IMR-90 (cell line): ENCODE results near the gene KRT77. TPM values are rescaled to one million over a fixed set of nuclear protein-coding genes. Genes with fewer than 3 reads are reported as not detected.

ENCODE experiments used
- ATAC-seq: fragments of 200-7000 bp; cut with Tn5 transposase; 2 replicates; pipeline ENCODE4 v1.9.1; 2020; ENCODE audit warnings: low read depth, mild to moderate bottlenecking, moderate library complexity
- BruUV-seq: library from RNA; stranded (reverse); fragments of 400-500 nt; replicated peaks from 2 replicates; lab custom pipeline; 2021; lab: Mats Ljungman, UMichigan
- CTCF ChIA-PET: fragments of 300-600 bp; formaldehyde crosslinking; extraction: SDS; loops from one replicate; lab custom pipeline; 2021; ENCODE audit warnings: antibody characterized with exemption; lab: Yijun Ruan, JAX
- POLR2A ChIA-PET: fragments of 300-600 bp; sonication (Branson Sonifier 250); formaldehyde crosslinking; loops from one replicate; lab custom pipeline; 2022; ENCODE audit warnings: antibody characterized with exemption; ENCODE audit not compliant: unreplicated experiment; lab: Charles Lee
- DNase-seq: peaks from one replicate; pipeline ENCODE4 v3.0.0; 2013
- H2AFZ ChIP-seq: replicated peaks from 2 replicates; pipeline ENCODE3; 2013; ENCODE audit warnings: low read length, mild to moderate bottlenecking; ENCODE audit not compliant: poor library complexity
- H2AK5ac ChIP-seq: 2 replicates; pipeline ENCODE4 v1.6.1; 2013; ENCODE audit warnings: low read depth, low read length, inconsistent platforms
- H2AK9ac ChIP-seq: replicated peaks from 2 replicates; pipeline ENCODE3; 2013; ENCODE audit warnings: mild to moderate bottlenecking, low read depth, low read length, moderate library complexity; ENCODE audit not compliant: poor library complexity
- H2BK120ac ChIP-seq: 2 replicates; pipeline ENCODE4 v1.6.1; 2013; ENCODE audit warnings: low read depth, low read length, inconsistent platforms
- H2BK15ac ChIP-seq: 3 replicates; pipeline ENCODE4 v1.6.1; 2013; ENCODE audit warnings: low read depth, low read length, inconsistent platforms
- H2BK20ac ChIP-seq: 2 replicates; pipeline ENCODE4 v1.6.1; 2013; ENCODE audit warnings: low read depth, mild to moderate bottlenecking, inconsistent platforms, low read length, moderate library complexity
- H2BK5ac ChIP-seq: 2 replicates; pipeline ENCODE4 v1.6.1; 2013; ENCODE audit warnings: mild to moderate bottlenecking, low read depth, low read length, inconsistent platforms; ENCODE audit not compliant: poor library complexity, severe bottlenecking
- H3K14ac ChIP-seq: replicated peaks from 2 replicates; pipeline ENCODE4 v1.6.1; 2013; ENCODE audit warnings: low read depth, low read length, inconsistent platforms
- H3K18ac ChIP-seq: 2 replicates; pipeline ENCODE4 v1.6.1; 2013; ENCODE audit warnings: low read depth, low read length, control low read depth
- H3K23ac ChIP-seq: 2 replicates; pipeline ENCODE4 v1.6.1; 2013; ENCODE audit warnings: low read depth, low read length, inconsistent platforms
- H3K27ac ChIP-seq: 2 replicates; pipeline ENCODE4 v1.5.1; 2013; ENCODE audit warnings: mild to moderate bottlenecking, control low read depth, low read length; ENCODE audit not compliant: insufficient read depth
- H3K27me3 ChIP-seq: 2 replicates; pipeline ENCODE4 v1.6.1; 2013; ENCODE audit warnings: low read length; ENCODE audit not compliant: control insufficient read depth, insufficient read depth
- H3K36me3 ChIP-seq: 2 replicates; pipeline ENCODE4 v1.6.1; 2013; ENCODE audit warnings: low read length, mixed read lengths; ENCODE audit not compliant: control insufficient read depth, insufficient read depth
- H3K4ac ChIP-seq: 2 replicates; pipeline ENCODE4 v1.6.1; 2013; ENCODE audit warnings: low read depth, low read length, inconsistent platforms
- H3K4me1 ChIP-seq: 2 replicates; pipeline ENCODE4 v1.6.1; 2013; ENCODE audit warnings: low read length, mixed read lengths; ENCODE audit not compliant: control insufficient read depth, insufficient read depth
- H3K4me2 ChIP-seq: 2 replicates; pipeline ENCODE4 v1.6.1; 2013; ENCODE audit warnings: low read depth, mild to moderate bottlenecking, control low read depth, low read length, moderate library complexity
- H3K4me3 ChIP-seq: 2 replicates; pipeline ENCODE4 v1.5.1; 2013; ENCODE audit warnings: low read depth, mild to moderate bottlenecking, control low read depth, low read length, moderate library complexity; ENCODE audit not compliant: insufficient read depth
- H3K56ac ChIP-seq: 2 replicates; pipeline ENCODE4 v1.6.1; 2013; ENCODE audit warnings: low read length, inconsistent platforms; ENCODE audit not compliant: insufficient read depth; ENCODE audit errors: extremely low read depth
- H3K79me1 ChIP-seq, 2 experiments: 2 replicates each; pipeline ENCODE4 v1.6.1; 2013; ENCODE audit warnings: low read length in 2 of 2, inconsistent platforms in 1 of 2, low read depth in 1 of 2
- H3K9ac ChIP-seq: 2 replicates; pipeline ENCODE4 v1.6.1; 2013; ENCODE audit warnings: low read depth, low read length, control low read depth
- H3K9me1 ChIP-seq: 2 replicates; pipeline ENCODE4 v1.6.1; 2013; ENCODE audit warnings: low read length, inconsistent platforms; ENCODE audit not compliant: insufficient read depth
- H3K9me3 ChIP-seq: 2 replicates; pipeline ENCODE4 v1.6.1; 2013; ENCODE audit warnings: low read length; ENCODE audit not compliant: control insufficient read depth, insufficient read depth
- H4K20me1 ChIP-seq: 2 replicates; pipeline ENCODE4 v1.6.1; 2013; ENCODE audit warnings: low read length, inconsistent platforms; ENCODE audit not compliant: insufficient read depth
- H4K5ac ChIP-seq: 2 replicates; pipeline ENCODE4 v1.6.1; 2013; ENCODE audit warnings: mild to moderate bottlenecking, low read depth, low read length, control low read depth
- H4K8ac ChIP-seq, 2 experiments: 2 replicates each; pipeline ENCODE4 v1.6.1; 2013; ENCODE audit warnings: low read depth in 2 of 2, low read length in 2 of 2, control low read depth in 1 of 2, inconsistent platforms in 1 of 2
- H4K91ac ChIP-seq: 2 replicates; pipeline ENCODE4 v1.6.1; 2013; ENCODE audit warnings: low read depth, low read length, inconsistent platforms; ENCODE audit not compliant: insufficient read depth
- BHLHE40 ChIP-seq: fragments of 150-350 bp; IDR thresholded peaks from 2 replicates; pipeline ENCODE4 v1.6.1; 2016; ENCODE audit warnings: mild to moderate bottlenecking, low read depth, low read length
- CEBPB ChIP-seq: IDR thresholded peaks from 2 replicates; pipeline ENCODE4 v1.6.1; 2012; ENCODE audit warnings: low read depth, low read length, improper control_type of control experiment
- CHD1 ChIP-seq: IDR thresholded peaks from 2 replicates; pipeline ENCODE4 v1.6.1; 2012; ENCODE audit warnings: low read depth, low read length, improper control_type of control experiment
- CTCF ChIP-seq: conservative IDR thresholded peaks from 2 replicates; pipeline ENCODE4 v1.5.1; 2012; ENCODE audit warnings: mild to moderate bottlenecking, low read depth, low read length, improper control_type of control experiment
- ELK1 ChIP-seq: fragments of 150-350 bp; IDR thresholded peaks from 2 replicates; pipeline ENCODE4 v1.6.1; 2016; ENCODE audit warnings: low read depth, mild to moderate bottlenecking, low read length, moderate library complexity, borderline replicate concordance
- FOS ChIP-seq: fragments of 150-350 bp; IDR thresholded peaks from 2 replicates; pipeline ENCODE4 v1.6.1; 2016; ENCODE audit warnings: low read depth, low read length
- MAFK ChIP-seq: IDR thresholded peaks from 2 replicates; pipeline ENCODE4 v1.6.1; 2012; ENCODE audit warnings: low read depth, low read length, improper control_type of control experiment
- MAZ ChIP-seq: IDR thresholded peaks from 2 replicates; pipeline ENCODE4 v1.6.1; 2012; ENCODE audit warnings: low read depth, mild to moderate bottlenecking, low read length, improper control_type of control experiment, moderate library complexity, borderline replicate concordance
- MXI1 ChIP-seq: IDR thresholded peaks from 2 replicates; pipeline ENCODE4 v1.6.1; 2012; ENCODE audit warnings: low read depth, mild to moderate bottlenecking, low read length, moderate library complexity, borderline replicate concordance
- NFE2L2 ChIP-seq: fragments of 150-350 bp; IDR thresholded peaks from 2 replicates; pipeline ENCODE4 v1.6.1; 2016; ENCODE audit warnings: low read depth, mild to moderate bottlenecking, low read length
- POLR2A ChIP-seq: IDR thresholded peaks from 2 replicates; pipeline ENCODE4 v1.6.1; 2012; ENCODE audit warnings: mild to moderate bottlenecking, low read depth, low read length
- RAD21 ChIP-seq: IDR thresholded peaks from 2 replicates; pipeline ENCODE4 v1.6.1; 2012; ENCODE audit warnings: low read length, improper control_type of control experiment
- RCOR1 ChIP-seq: IDR thresholded peaks from 2 replicates; pipeline ENCODE4 v1.6.1; 2012; ENCODE audit warnings: mild to moderate bottlenecking, low read length, improper control_type of control experiment; ENCODE audit not compliant: insufficient replicate concordance
- RFX5 ChIP-seq: IDR thresholded peaks from 2 replicates; pipeline ENCODE4 v1.8.0; 2012; ENCODE audit warnings: low read depth, mild to moderate bottlenecking, low read length, moderate library complexity
- SMC3 ChIP-seq: fragments of 150-350 bp; IDR thresholded peaks from 2 replicates; pipeline ENCODE4 v1.6.1; 2016; ENCODE audit warnings: low read depth, mild to moderate bottlenecking, antibody characterized with exemption, low read length, moderate library complexity
- USF2 ChIP-seq: fragments of 150-350 bp; IDR thresholded peaks from 2 replicates; pipeline ENCODE4 v1.6.1; 2017; ENCODE audit warnings: mild to moderate bottlenecking, antibody characterized with exemption, low read length, low read depth
- WGBS, 2 experiments: methylation state at CpG; one replicate each; pipeline versions ENCODE4 v1.1.5 to v1.1.7; 2013; ENCODE audit warnings: missing lambda C conversion rate in 2 of 2; ENCODE audit not compliant: insufficient read length in 1 of 2; ENCODE audit errors: extremely low coverage in 2 of 2; 5-methylcytosine and 5-hydroxymethylcytosine counted together
- dilution Hi-C: fragments of 300-500 bp; cut with HindIII; formaldehyde crosslinking; loops from one replicate; pipeline ENCODE4 v1.14.3; 2018; ENCODE audit warnings: low sequenced_read_pairs; ENCODE audit not compliant: unreplicated experiment
- in situ Hi-C: fragments of 300-500 bp; cut with MboI; formaldehyde crosslinking; loops from 3 replicates; pipeline ENCODE4 v1.14.3; 2019; ENCODE audit warnings: low sequenced_read_pairs, inconsistent platforms, mixed read lengths
- intact Hi-C: fragments of 100-400 bp; cut with micrococcal nuclease; formaldehyde crosslinking; loops from 2 replicates; pipeline ENCODE4 v1.10.0; 2022
- polyA plus RNA-seq, 3 experiments: library from polyadenylated mRNA; depleted of rRNA; stranded (reverse); fragments of >200 nt; gene quantifications; 2 replicates each; pipeline ENCODE4 v1.2.3, GENCODE V29; 2012; ENCODE audit warnings: low replicate concordance in 1 of 3
- total RNA-seq: library from RNA; depleted of rRNA; stranded (reverse); fragments of >200 nt; gene quantifications from 2 replicates; pipeline ENCODE4 v1.2.3, GENCODE V29; 2012

KRT77 gene
- total and polyA plus RNA-seq, 2 of the 4 experiments (the other 2 are of a cell fraction) = not detected

DNA sequence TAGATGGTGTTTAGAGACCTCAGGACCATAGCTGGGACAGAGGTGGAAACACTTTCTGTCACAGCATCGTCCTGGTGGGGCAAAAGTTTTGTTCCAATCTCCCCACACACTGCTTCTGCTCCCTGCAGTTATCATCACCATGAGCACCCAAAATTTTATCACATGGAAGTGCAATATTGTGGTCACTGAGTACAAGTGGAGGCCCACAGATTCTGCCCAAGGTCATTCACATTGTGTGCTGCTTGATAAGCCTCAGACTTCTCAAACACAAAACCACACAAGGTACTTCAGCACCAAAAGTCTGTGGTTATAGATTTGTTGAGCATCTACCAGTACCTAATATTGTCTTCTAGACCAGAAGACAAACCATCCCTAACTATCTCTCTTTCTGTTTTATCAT is 554 bp upstream of the KRT77 start:
- WGBS, 2 experiments = no CpG with 5 or more reads among the region's 1 CpG
- no peak for TF ChIP-seq NFE2L2
- TF ChIP-seq ELK1 = no peak
- no peak for TF ChIP-seq RFX5
- no peak for TF ChIP-seq RCOR1
- no peak for TF ChIP-seq MXI1
- no peak for TF ChIP-seq RAD21
- TF ChIP-seq BHLHE40 = no peak
- TF ChIP-seq FOS = no peak
- no peak for TF ChIP-seq POLR2A
- TF ChIP-seq CHD1 = no peak
- no peak for TF ChIP-seq CTCF
- TF ChIP-seq USF2 = no peak
- no peak for TF ChIP-seq MAFK
- TF ChIP-seq SMC3 = no peak
- no peak for TF ChIP-seq MAZ
- TF ChIP-seq CEBPB = no peak
- no peak overlapping the region for H3K9ac ChIP-seq
- ATAC-seq (no peak), DNase-seq (no peak)
- H3K9me1 ChIP-seq = no peaks in the 10 kb centered on the region; the same call in 1 of the 2 replicates
- H3K23ac ChIP-seq = no peak overlapping the region
- H2BK5ac ChIP-seq = no peak overlapping the region
- H4K5ac ChIP-seq = no peak overlapping the region
- no peak overlapping the region for H2AK5ac ChIP-seq
- H4K8ac ChIP-seq = no peak overlapping the region
- H3K14ac ChIP-seq = no peak overlapping the region
- H3K4me3 ChIP-seq = no peak overlapping the region
- H3K9me3 ChIP-seq = no peaks in the 10 kb centered on the region
- H3K27ac ChIP-seq = no peak overlapping the region
- no peaks in the 10 kb centered on the region for H3K4me1 ChIP-seq
- no TSS peak for BruUV-seq
- no peak overlapping the region for H3K18ac ChIP-seq
- H2BK20ac ChIP-seq = no peak overlapping the region
- H4K91ac ChIP-seq = no peak overlapping the region
- no peak overlapping the region for H2BK120ac ChIP-seq
- H3K4ac ChIP-seq = no peak overlapping the region
- H3K4me2 ChIP-seq = no peak overlapping the region
- dilution Hi-C loops = no loop called here
- H2BK15ac ChIP-seq = no peak overlapping the region
- H3K36me3 ChIP-seq = no peaks in the 10 kb centered on the region
- CTCF ChIA-PET = no interaction called here
- POLR2A ChIA-PET = no interaction called here
- no peak overlapping the region for H2AFZ ChIP-seq
- no peak overlapping the region for H2AK9ac ChIP-seq
- H4K20me1 ChIP-seq = no peaks in the 10 kb centered on the region
- H3K79me1 ChIP-seq = no peaks in the 10 kb centered on the region
- intact Hi-C loops = no loop called here
- in situ Hi-C loops = no loop called here
- peaks cover 23% of the 10 kb centered on the region for H3K27me3 ChIP-seq
- H3K56ac ChIP-seq = no peak overlapping the region
